HepG2 (cell line): ENCODE results near the gene TCF12. TPM values are rescaled to one million over a fixed set of nuclear protein-coding genes. Genes with fewer than 3 reads are reported as not detected.

Source experiments
- ATAC-seq: fragments of 200-7000 bp; cut with Tn5 transposase; 3 replicates; pipeline ENCODE4 v1.9.1; 2020; ENCODE audit warnings: mild to moderate bottlenecking, moderate library complexity
- BruUV-seq: library from RNA; stranded (reverse); fragments of 400-500 nt; replicated peaks from 2 replicates; lab custom pipeline; 2021; lab: Mats Ljungman, UMichigan
- CTCF ChIA-PET: fragments of 300-600 bp; formaldehyde crosslinking; extraction: SDS; loops from one replicate; lab custom pipeline; 2021; ENCODE audit warnings: low total read pairs, inconsistent platforms, low intra/inter-chr PET ratio; lab: Yijun Ruan, JAX
- POLR2A ChIA-PET: fragments of 350-600 bp; sonication (Branson Sonifier 250); formaldehyde crosslinking; loops from one replicate; lab custom pipeline; 2020; ENCODE audit warnings: antibody characterized with exemption, inconsistent platforms; lab: Yijun Ruan, JAX
- DNase-seq: peaks from one replicate; pipeline ENCODE4 v3.0.0-alpha.2; 2015; ENCODE audit warnings: low spot score
- FAIRE-seq: peaks from 3 replicates; lab custom pipeline; 2011; peaks lifted over from hg19 to GRCh38; lab: Jason Lieb, UNC
- H2AFZ ChIP-seq: one replicate; pipeline ENCODE4 v1.6.1; 2011; ENCODE audit warnings: low read length, inconsistent platforms
- H3K27ac ChIP-seq: fragments of 300-600 bp; 3 replicates; pipeline ENCODE4 v1.8.0; 2011; ENCODE audit warnings: mixed run types, mild to moderate bottlenecking, mixed read lengths, low read length, inconsistent platforms; ENCODE audit not compliant: insufficient read depth; ENCODE audit errors: extremely low read length
- H3K27me3 ChIP-seq, 2 experiments: fragments of 200-600 bp in 1 of 2; 2 replicates in 1 of 2; 3 replicates in 1 of 2; pipeline versions ENCODE4 v1.6.0 to v1.8.0; 2011; ENCODE audit warnings: low read length in 2 of 2, mild to moderate bottlenecking in 2 of 2, moderate library complexity in 2 of 2, inconsistent platforms in 1 of 2; ENCODE audit not compliant: insufficient read depth in 2 of 2, control insufficient read depth in 1 of 2
- H3K36me3 ChIP-seq, 2 experiments: fragments of 200-600 bp in 1 of 2; replicated peaks in 1 of 2; 2 replicates in 1 of 2; 3 replicates in 1 of 2; pipeline versions ENCODE4 v1.5.1 to v1.8.0; 2011; ENCODE audit warnings: low read length in 2 of 2, inconsistent platforms in 1 of 2; ENCODE audit not compliant: insufficient read depth in 2 of 2, control insufficient read depth in 1 of 2
- H3K4me1 ChIP-seq: 2 replicates; pipeline ENCODE4 v1.5.1; 2012; ENCODE audit warnings: low read length, inconsistent platforms; ENCODE audit not compliant: insufficient read depth
- H3K4me2 ChIP-seq: 2 replicates; pipeline ENCODE4 v1.6.0; 2011; ENCODE audit warnings: low read depth, low read length, inconsistent platforms
- H3K4me3 ChIP-seq, 3 experiments: fragments of 200-600 bp in 1 of 3; sonication (generic), shearing (Covaris generic) in 1 of 3; replicated peaks in 1 of 3; 2 replicates each; pipeline ENCODE4 v1.5.1; 2011 to 2016; ENCODE audit warnings: low read length in 3 of 3, inconsistent platforms in 2 of 3, low read depth in 2 of 3, mild to moderate bottlenecking in 2 of 3, control low read depth in 1 of 3, mixed read lengths in 1 of 3; ENCODE audit not compliant: insufficient read depth in 1 of 3
- H3K79me2 ChIP-seq: one replicate; pipeline ENCODE4 v1.6.1; 2011; ENCODE audit warnings: low read length, inconsistent platforms; ENCODE audit not compliant: insufficient read depth
- H3K9ac ChIP-seq: 2 replicates; pipeline ENCODE4 v1.6.0; 2011; ENCODE audit warnings: mild to moderate bottlenecking, low read depth, low read length, inconsistent platforms; ENCODE audit not compliant: insufficient read depth
- H3K9me3 ChIP-seq: 2 replicates; pipeline ENCODE4 v1.5.1; 2012; ENCODE audit warnings: mild to moderate bottlenecking, low read length
- H4K20me1 ChIP-seq: 2 replicates; pipeline ENCODE4 v1.6.0; 2011; ENCODE audit warnings: inconsistent platforms, mild to moderate bottlenecking, low read length, moderate library complexity; ENCODE audit not compliant: insufficient read depth
- HIVEP1 ChIP-seq: sonication (generic); formaldehyde crosslinking; IDR thresholded peaks from 2 replicates; pipeline ENCODE4 v1.4.0; 2020; ENCODE audit warnings: mild to moderate bottlenecking, missing genetic modification reagents
- IRX3 ChIP-seq: sonication (generic); formaldehyde crosslinking; IDR thresholded peaks from 2 replicates; pipeline ENCODE4 v1.8.1; 2023; ENCODE audit warnings: mild to moderate bottlenecking, low read depth, missing genetic modification reagents, borderline replicate concordance
- KLF9 ChIP-seq: IDR thresholded peaks from 2 replicates; pipeline ENCODE4 v1.6.1; 2016; ENCODE audit warnings: low read depth
- NR3C1 ChIP-seq: sonication (generic); formaldehyde crosslinking; IDR thresholded peaks from 2 replicates; pipeline ENCODE4 v1.4.0; 2020; ENCODE audit warnings: missing genetic modification reagents
- ZKSCAN1 ChIP-seq: fragments of 150-350 bp; IDR thresholded peaks from 2 replicates; pipeline ENCODE4 v1.6.1; 2014; ENCODE audit warnings: low read length
- ZNF605 ChIP-seq: sonication (generic); formaldehyde crosslinking; IDR thresholded peaks from 2 replicates; pipeline ENCODE4 v1.8.0; 2022; ENCODE audit warnings: mild to moderate bottlenecking, missing genetic modification reagents
- ZNF670 ChIP-seq: sonication (generic); formaldehyde crosslinking; IDR thresholded peaks from 2 replicates; pipeline ENCODE4 v1.8.0; 2022; ENCODE audit warnings: mild to moderate bottlenecking, missing genetic modification reagents, borderline replicate concordance
- WGBS: methylation state at CpG from one replicate; pipeline ENCODE4 v1.1.6; 2017; ENCODE audit warnings: low lambda C conversion rate; 5-methylcytosine and 5-hydroxymethylcytosine counted together
- in situ Hi-C: cut with HindIII; loops from 2 replicates; pipeline ENCODE4 v1.10.0; 2017; ENCODE audit warnings: low pct_unique_long_range_greater_than_20kb; ENCODE audit not compliant: extremely low pct_ligation_motif_present
- intact Hi-C: fragments of 100-400 bp; cut with micrococcal nuclease; formaldehyde crosslinking; loops from one replicate; pipeline ENCODE4 v1.10.0; 2022; ENCODE audit not compliant: unreplicated experiment
- polyA plus RNA-seq, 8 experiments: library from polyadenylated mRNA; depleted of rRNA in 3 of 8; stranded (reverse) in 7 of 8; unstranded in 1 of 8; fragments of >200 nt; fragmentation: Illumina TruSeq in 4 of 8; extraction: Trizol in 4 of 8; gene quantifications; 2 replicates each; pipeline versions ENCODE4 v1.2.1 to v1.2.3, GENCODE V29; 2011 to 2016; ENCODE audit warnings: low read depth in 4 of 8, missing spikeins in 1 of 8, mixed read lengths in 1 of 8; ENCODE audit not compliant: insufficient read depth in 1 of 8
- total RNA-seq, 5 experiments: library from RNA; depleted of rRNA; stranded (reverse); fragments of >200 nt; fragmentation: Illumina TruSeq; extraction: Trizol; gene quantifications; 2 replicates each; pipeline ENCODE4 v1.2.3, GENCODE V29; 2016; ENCODE audit warnings: low read depth in 1 of 5
- TF ChIP-seq, protein P1 (sequence below): sonication (generic); formaldehyde crosslinking; IDR thresholded peaks from 2 replicates; pipeline ENCODE4 v1.5.1; 2020; ENCODE audit warnings: missing genetic modification reagents, mild to moderate bottlenecking, borderline replicate concordance
- TF ChIP-seq, protein P2 (sequence below): sonication (generic); formaldehyde crosslinking; conservative IDR thresholded peaks from 2 replicates; pipeline ENCODE4 v1.8.1; 2023; ENCODE audit warnings: missing genetic modification reagents
- TF ChIP-seq, protein P3 (sequence below): sonication (generic); formaldehyde crosslinking; IDR thresholded peaks from 2 replicates; pipeline ENCODE4 v1.4.0; 2020; ENCODE audit warnings: missing genetic modification reagents
- TF ChIP-seq, protein P4 (sequence below): sonication (generic); formaldehyde crosslinking; IDR thresholded peaks from 2 replicates; pipeline ENCODE4; 2020; ENCODE audit warnings: missing genetic modification reagents, mild to moderate bottlenecking, borderline replicate concordance

TCF12 gene
- total and polyA plus RNA-seq, 2 of the 13 experiments (the other 11 are each of a cell fraction or from before 2014, with no cell fraction given): 48.6 to 51.1 TPM

DNA sequence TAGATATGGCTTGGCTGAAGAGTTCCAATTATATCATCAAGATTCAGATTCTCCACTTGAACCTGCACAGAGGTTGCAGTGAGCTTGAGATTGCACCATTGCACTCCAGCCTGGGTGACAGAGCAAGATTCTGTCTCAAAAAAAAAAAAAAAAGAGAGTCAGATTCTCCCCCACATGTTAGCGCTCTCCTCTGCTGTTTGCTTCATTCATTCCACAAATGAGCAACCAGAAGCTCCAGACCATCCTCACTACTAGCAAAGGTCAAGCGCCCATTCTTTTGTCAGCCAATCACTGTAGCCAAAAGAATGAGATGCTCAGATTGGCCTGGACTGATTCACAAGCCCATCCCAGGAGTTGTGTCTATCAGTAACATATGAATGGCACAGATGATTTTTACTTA is 28.4 kb upstream of the TCF12 start:
- Histone ChIP-seq H2AFZ (no peak overlapping the region), H3K27ac (no peak overlapping the region), H3K4me3 (no peak overlapping the region), H4K20me1 (no peaks in the 10 kb centered on the region)
- no peak for FAIRE-seq
- CTCF ChIA-PET: no interaction called here
- intact Hi-C loops: no loop called here
- WGBS: 96% methylated on average over 2 of the region's 2 CpGs
- ATAC-seq: no peak
- TF ChIP-seq, protein P1, sequence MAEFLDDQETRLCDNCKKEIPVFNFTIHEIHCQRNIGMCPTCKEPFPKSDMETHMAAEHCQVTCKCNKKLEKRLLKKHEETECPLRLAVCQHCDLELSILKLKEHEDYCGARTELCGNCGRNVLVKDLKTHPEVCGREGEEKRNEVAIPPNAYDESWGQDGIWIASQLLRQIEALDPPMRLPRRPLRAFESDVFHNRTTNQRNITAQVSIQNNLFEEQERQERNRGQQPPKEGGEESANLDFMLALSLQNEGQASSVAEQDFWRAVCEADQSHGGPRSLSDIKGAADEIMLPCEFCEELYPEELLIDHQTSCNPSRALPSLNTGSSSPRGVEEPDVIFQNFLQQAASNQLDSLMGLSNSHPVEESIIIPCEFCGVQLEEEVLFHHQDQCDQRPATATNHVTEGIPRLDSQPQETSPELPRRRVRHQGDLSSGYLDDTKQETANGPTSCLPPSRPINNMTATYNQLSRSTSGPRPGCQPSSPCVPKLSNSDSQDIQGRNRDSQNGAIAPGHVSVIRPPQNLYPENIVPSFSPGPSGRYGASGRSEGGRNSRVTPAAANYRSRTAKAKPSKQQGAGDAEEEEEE (CRISPR knock-in tag): no peak
- TF ChIP-seq ZNF670 (no peak), ZNF605 (CRISPR knock-in tag) (no peak), ZKSCAN1 (no peak), NR3C1 (CRISPR knock-in tag) (no peak), IRX3 (CRISPR knock-in tag) (no peak), KLF9 (CRISPR knock-in tag) (no peak), HIVEP1 (CRISPR knock-in tag) (no peak)
- TF ChIP-seq, protein P2, sequence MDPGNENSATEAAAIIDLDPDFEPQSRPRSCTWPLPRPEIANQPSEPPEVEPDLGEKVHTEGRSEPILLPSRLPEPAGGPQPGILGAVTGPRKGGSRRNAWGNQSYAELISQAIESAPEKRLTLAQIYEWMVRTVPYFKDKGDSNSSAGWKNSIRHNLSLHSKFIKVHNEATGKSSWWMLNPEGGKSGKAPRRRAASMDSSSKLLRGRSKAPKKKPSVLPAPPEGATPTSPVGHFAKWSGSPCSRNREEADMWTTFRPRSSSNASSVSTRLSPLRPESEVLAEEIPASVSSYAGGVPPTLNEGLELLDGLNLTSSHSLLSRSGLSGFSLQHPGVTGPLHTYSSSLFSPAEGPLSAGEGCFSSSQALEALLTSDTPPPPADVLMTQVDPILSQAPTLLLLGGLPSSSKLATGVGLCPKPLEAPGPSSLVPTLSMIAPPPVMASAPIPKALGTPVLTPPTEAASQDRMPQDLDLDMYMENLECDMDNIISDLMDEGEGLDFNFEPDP (CRISPR knock-in tag): no peak
- TF ChIP-seq, protein P3, sequence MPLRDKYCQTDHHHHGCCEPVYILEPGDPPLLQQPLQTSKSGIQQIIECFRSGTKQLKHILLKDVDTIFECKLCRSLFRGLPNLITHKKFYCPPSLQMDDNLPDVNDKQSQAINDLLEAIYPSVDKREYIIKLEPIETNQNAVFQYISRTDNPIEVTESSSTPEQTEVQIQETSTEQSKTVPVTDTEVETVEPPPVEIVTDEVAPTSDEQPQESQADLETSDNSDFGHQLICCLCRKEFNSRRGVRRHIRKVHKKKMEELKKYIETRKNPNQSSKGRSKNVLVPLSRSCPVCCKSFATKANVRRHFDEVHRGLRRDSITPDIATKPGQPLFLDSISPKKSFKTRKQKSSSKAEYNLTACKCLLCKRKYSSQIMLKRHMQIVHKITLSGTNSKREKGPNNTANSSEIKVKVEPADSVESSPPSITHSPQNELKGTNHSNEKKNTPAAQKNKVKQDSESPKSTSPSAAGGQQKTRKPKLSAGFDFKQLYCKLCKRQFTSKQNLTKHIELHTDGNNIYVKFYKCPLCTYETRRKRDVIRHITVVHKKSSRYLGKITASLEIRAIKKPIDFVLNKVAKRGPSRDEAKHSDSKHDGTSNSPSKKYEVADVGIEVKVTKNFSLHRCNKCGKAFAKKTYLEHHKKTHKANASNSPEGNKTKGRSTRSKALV (CRISPR knock-in tag): no peak
- TF ChIP-seq, protein P4, sequence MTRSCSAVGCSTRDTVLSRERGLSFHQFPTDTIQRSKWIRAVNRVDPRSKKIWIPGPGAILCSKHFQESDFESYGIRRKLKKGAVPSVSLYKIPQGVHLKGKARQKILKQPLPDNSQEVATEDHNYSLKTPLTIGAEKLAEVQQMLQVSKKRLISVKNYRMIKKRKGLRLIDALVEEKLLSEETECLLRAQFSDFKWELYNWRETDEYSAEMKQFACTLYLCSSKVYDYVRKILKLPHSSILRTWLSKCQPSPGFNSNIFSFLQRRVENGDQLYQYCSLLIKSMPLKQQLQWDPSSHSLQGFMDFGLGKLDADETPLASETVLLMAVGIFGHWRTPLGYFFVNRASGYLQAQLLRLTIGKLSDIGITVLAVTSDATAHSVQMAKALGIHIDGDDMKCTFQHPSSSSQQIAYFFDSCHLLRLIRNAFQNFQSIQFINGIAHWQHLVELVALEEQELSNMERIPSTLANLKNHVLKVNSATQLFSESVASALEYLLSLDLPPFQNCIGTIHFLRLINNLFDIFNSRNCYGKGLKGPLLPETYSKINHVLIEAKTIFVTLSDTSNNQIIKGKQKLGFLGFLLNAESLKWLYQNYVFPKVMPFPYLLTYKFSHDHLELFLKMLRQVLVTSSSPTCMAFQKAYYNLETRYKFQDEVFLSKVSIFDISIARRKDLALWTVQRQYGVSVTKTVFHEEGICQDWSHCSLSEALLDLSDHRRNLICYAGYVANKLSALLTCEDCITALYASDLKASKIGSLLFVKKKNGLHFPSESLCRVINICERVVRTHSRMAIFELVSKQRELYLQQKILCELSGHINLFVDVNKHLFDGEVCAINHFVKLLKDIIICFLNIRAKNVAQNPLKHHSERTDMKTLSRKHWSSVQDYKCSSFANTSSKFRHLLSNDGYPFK (CRISPR knock-in tag): no peak
- TF ChIP-seq, all 625 proteins: peak for 0
- POLR2A ChIA-PET: no interaction called here
- no peak overlapping the region for H3K9ac ChIP-seq
- H3K9me3 ChIP-seq: no peaks in the 10 kb centered on the region
- no peak overlapping the region for H3K4me2 ChIP-seq
- H3K27me3 ChIP-seq: no peaks in the 10 kb centered on the region
- no peak for DNase-seq
- H3K4me1 ChIP-seq: peaks cover 27% of the 10 kb centered on the region
- in situ Hi-C loops: no loop called here
- no peaks in the 10 kb centered on the region for H3K36me3 ChIP-seq
- BruUV-seq: no TSS peak
- no peaks in the 10 kb centered on the region for H3K79me2 ChIP-seq
